Upper lobe of right lung (tissue), 1 donor: ENCODE measurements around the gene SHC2. TPM values are rescaled to one million over a fixed set of nuclear protein-coding genes. Genes with fewer than 3 reads are reported as not detected.

Experiments used
- ATAC-seq: fragments of 200-7000 bp; cut with Tn5 transposase; one replicate; pipeline ENCODE4 v1.9.1; 2020; ENCODE audit warnings: mild to moderate bottlenecking, moderate library complexity
- DNase-seq: peaks from one replicate; pipeline ENCODE4 v3.0.0-alpha.2; 2020
- H3K27ac ChIP-seq: fragments of 200-600 bp; one replicate; pipeline ENCODE4 v1.8.0; 2022
- H3K27me3 ChIP-seq: fragments of 200-600 bp; one replicate; pipeline ENCODE4 v1.8.0; 2022; ENCODE audit warnings: mild to moderate bottlenecking
- H3K36me3 ChIP-seq: fragments of 200-600 bp; one replicate; pipeline ENCODE4 v1.8.0; 2022
- H3K4me1 ChIP-seq: fragments of 200-600 bp; one replicate; pipeline ENCODE4 v1.8.0; 2022
- H3K4me3 ChIP-seq: fragments of 200-600 bp; one replicate; pipeline ENCODE4 v1.8.0; 2022; ENCODE audit warnings: mild to moderate bottlenecking
- H3K9me3 ChIP-seq: fragments of 200-600 bp; one replicate; pipeline ENCODE4 v1.8.0; 2022
- CTCF ChIP-seq: fragments of 200-600 bp; IDR thresholded peaks from one replicate; pipeline ENCODE4 v1.8.0; 2022; ENCODE audit warnings: antibody characterized with exemption
- intact Hi-C: fragments of 100-400 bp; cut with DNase I; formaldehyde crosslinking; loops from one replicate; pipeline ENCODE4 v1.11.0; 2022
- long read RNA-seq: library from polyadenylated mRNA; unstranded; transcript quantifications from one replicate; pipeline ENCODE4 v2.0.0, GENCODE V29; 2021
- total RNA-seq: library from RNA; stranded (reverse); fragmentation: NEBNext Ultra II Directional; extraction: Animal tissue kit (Norgen Biotek cat#: 25700); gene quantifications from one replicate; pipeline ENCODE4 v1.2.1, GENCODE V29; 2021
- donor health status: DM: no; HTN: yes; CAD: no; lungs with severe emphysema.

SHC2 gene
- 37.8 TPM for total RNA-seq
- long read RNA-seq, transcript SHC2-201 (13 exons, 2,494 nt) = major isoform, 57 of 113 reads
- long read RNA-seq, partial matches to known transcripts = 14 of 113 reads
- long read RNA-seq, other reads (novel, unspliced or antisense) = 36 of 113 reads

- Histone ChIP-seq H3K9me3 (no peaks in the 10 kb centered on the region), H3K4me1 (peaks cover 11% of the 10 kb centered on the region), H3K27me3 (no peaks in the 10 kb centered on the region), H3K36me3 (no peaks in the 10 kb centered on the region), H3K4me3 (peak within 1 kb of the TSS; percentile 76), H3K27ac (peak within 1 kb of the TSS; percentile 81)
- intact Hi-C loops = no loop called here
- no peak for TF ChIP-seq CTCF
- no peak for DNase-seq
- ATAC-seq = peak; percentile 20
Observed at GRCh38 chr19:460877-461720, at the start of gene SHC2. TSS of gene SHC2 (minus strand) at chr19:461033. CDS start at chr19:460996, 37 bp downstream.

GRCh38 chr19:508204-509150, 47.6 kb upstream of the SHC2 start:
- no peaks in the 10 kb centered on the region for H3K27me3 ChIP-seq
- TF ChIP-seq CTCF = no peak
- peaks cover 6% of the 10 kb centered on the region for H3K36me3 ChIP-seq
- H3K4me1 ChIP-seq = peaks cover 38% of the 10 kb centered on the region
- H3K4me3 ChIP-seq = peak overlapping the region; percentile 87
- no peaks in the 10 kb centered on the region for H3K9me3 ChIP-seq
- intact Hi-C loops = no loop called here
- no peak for ATAC-seq
- no peak for DNase-seq
- peak overlapping the region; percentile 96 for H3K27ac ChIP-seq

- Histone ChIP-seq H3K9me3 (no peaks in the 10 kb centered on the region), H3K36me3 (peaks cover 6% of the 10 kb centered on the region), H3K4me3 (peak within 1 kb of the TSS; percentile 87), H3K27ac (peak within 1 kb of the TSS; percentile 96), H3K27me3 (no peaks in the 10 kb centered on the region), H3K4me1 (peaks cover 38% of the 10 kb centered on the region)
- DNase-seq (peak; percentile 95), ATAC-seq (peak; percentile 90)
- TF ChIP-seq CTCF = no peak
- intact Hi-C loops = no loop called here
Observed at GRCh38 chr19:507286-508203, 46.7 kb upstream of the SHC2 start, which contains the start of gene TPGS1. TSS of gene TPGS1 (plus strand) at chr19:507497. CDS start at chr19:507507, 10 bp downstream.

GRCh38 chr19:506404-507285, 45.8 kb upstream of the SHC2 start:
- ATAC-seq (peak; percentile 87), DNase-seq (peak; percentile 98)
- Histone ChIP-seq H3K9me3 (no peaks in the 10 kb centered on the region), H3K4me1 (peaks cover 33% of the 10 kb centered on the region), H3K4me3 (peak overlapping the region; percentile 87), H3K27me3 (no peaks in the 10 kb centered on the region), H3K36me3 (peaks cover 6% of the 10 kb centered on the region), H3K27ac (peak overlapping the region; percentile 96)
- intact Hi-C loops = no loop called here
- peak; percentile 96 for TF ChIP-seq CTCF
